Stomach (tissue), 4 donors: Measurements from ENCODE around the gene NSF.

ENCODE experiments used
- EP300 ChIP-seq: sonication (generic); formaldehyde crosslinking; IDR thresholded peaks from one replicate; pipeline ENCODE4 v1.6.1; 2017; ENCODE audit warnings: antibody characterized with exemption
- POLR2A ChIP-seq, 4 donors: fragments of 450-650 bp; IDR thresholded peaks; one replicate each; pipeline ENCODE4 v1.6.1; 2016; ENCODE audit warnings: antibody characterized with exemption in 4 of 4, control low read depth in 2 of 4, mild to moderate bottlenecking in 1 of 4, moderate library complexity in 1 of 4
- POLR2AphosphoS5 ChIP-seq, 3 donors: sonication (generic); formaldehyde crosslinking; IDR thresholded peaks; one replicate each; pipeline ENCODE4 v1.6.1; 2016; ENCODE audit warnings: antibody characterized with exemption in 3 of 3

- no peak for TF ChIP-seq EP300
- no peak for TF ChIP-seq POLR2A (IDR thresholded peaks at IDR 0.05)
- no peak for TF ChIP-seq POLR2AphosphoS5 (IDR thresholded peaks at IDR 0.05)
These were observed 201.6 kb downstream of the NSF start for GRCh38 chr17:46792071-46792470.
